Measurements from ENCODE around the gene FXN.
"Not testable (repeated sequence)": the region's sequence is repeated elsewhere in the genome, so short reads cannot be mapped to it uniquely, and the experiment has no call there.

The FXN gene

DNA sequence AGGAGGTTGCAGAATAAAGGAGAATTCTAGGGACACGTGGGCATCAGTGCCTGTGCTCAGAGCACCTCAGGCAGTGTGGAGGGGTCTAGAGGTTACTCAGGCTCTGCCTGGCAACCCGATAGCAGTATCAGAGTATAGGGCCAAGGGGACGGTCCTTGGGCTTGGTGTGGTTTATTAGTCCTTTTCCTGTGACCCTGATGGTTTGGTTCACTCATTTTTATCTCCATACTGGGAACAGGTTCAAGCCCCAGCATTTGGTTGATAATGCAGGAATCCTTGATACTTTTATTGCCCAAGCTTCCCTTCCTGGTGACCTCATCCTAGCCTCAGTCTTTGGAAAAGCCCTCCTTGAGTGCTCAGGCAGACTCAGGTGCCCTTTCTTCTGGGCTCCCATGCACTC lies 35.5 kb downstream of the FXN start:
- no peak for DNase-seq

DNA sequence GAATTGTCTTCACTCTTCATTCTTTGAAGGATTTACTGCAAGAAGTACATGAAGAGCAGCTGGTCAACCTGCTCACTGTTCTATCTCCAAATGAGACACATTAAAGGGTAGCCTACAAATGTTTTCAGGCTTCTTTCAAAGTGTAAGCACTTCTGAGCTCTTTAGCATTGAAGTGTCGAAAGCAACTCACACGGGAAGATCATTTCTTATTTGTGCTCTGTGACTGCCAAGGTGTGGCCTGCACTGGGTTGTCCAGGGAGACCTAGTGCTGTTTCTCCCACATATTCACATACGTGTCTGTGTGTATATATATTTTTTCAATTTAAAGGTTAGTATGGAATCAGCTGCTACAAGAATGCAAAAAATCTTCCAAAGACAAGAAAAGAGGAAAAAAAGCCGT lies 37.6 kb downstream of the FXN start:
- DNase-seq = no peak

DNA sequence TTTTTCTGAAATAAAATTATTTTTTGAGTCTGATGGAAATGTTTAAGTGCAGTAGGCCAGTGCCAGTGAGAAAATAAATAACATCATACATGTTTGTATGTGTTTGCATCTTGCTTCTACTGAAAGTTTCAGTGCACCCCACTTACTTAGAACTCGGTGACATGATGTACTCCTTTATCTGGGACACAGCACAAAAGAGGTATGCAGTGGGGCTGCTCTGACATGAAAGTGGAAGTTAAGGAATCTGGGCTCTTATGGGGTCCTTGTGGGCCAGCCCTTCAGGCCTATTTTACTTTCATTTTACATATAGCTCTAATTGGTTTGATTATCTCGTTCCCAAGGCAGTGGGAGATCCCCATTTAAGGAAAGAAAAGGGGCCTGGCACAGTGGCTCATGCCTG lies 39.2 kb downstream of the FXN start:
- no peak for DNase-seq

- DNase-seq = no peak
Measured at GRCh38 chr9:69076550-69076949, 41.0 kb downstream of the FXN start.

DNA sequence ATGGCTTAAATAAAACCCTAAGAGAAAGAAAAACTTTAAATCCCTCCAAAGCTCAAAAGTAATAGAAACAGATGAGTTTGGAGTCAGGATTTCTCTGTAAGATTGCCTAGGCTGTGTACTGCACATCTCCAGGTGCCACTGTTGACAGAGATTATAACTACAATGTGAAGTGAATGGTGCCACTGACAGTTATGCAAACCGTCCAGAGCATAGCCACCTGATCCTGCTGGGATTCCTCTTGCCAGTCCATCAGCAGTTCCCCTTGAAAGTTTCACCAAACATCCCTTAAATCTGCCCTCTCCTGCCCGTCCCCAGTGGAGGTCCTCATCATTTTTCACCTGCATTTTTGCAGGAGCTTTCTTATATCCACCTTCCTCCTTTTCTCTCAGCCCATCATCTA lies 42.5 kb downstream of the FXN start:
- no peak for DNase-seq

DNA sequence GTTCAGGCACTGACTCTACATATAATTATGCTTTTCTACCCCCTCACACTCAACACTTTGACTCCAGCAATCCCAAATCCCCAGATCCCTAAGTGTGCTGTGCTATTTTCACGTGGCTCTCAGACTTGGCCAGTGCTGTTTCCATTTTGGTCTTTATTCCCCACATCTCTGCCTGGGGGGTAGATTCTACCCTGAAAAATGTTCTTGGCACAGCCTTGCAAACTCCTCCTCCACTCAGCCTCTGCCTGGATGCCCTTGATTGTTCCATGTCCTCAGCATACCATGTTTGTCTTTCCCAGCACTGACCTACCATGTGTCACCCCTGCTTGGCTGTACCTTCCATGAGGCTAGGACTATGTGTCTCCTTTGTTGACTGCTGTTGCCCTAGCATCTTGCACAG lies 43.0 kb downstream of the FXN start:
- no peak for DNase-seq

GRCh38 chr9:69079186-69079585 lies 43.6 kb downstream of the FXN start:
- no peak for DNase-seq

- no peak for DNase-seq
Measured at GRCh38 chr9:69081261-69081660, 45.7 kb downstream of the FXN start.

DNA sequence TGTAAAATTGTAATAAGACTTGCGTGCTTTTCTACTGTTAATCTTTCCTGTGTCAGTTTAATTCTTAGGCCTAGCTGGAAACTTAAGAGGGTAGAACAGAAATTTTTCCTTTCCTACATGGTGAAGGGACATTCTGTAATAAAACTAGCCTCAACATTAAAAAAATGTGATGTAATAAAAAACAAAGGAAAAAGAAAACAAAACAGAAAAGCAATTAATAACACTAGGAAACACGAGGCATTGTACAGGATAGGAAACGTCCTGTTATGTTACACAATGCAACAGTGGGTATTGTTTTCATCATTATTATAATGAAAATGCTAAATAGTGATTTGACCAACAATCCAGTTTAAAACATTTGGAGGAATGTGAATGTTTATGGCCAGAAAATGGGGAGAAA lies 47.8 kb downstream of the FXN start:
- no peak for DNase-seq

DNA sequence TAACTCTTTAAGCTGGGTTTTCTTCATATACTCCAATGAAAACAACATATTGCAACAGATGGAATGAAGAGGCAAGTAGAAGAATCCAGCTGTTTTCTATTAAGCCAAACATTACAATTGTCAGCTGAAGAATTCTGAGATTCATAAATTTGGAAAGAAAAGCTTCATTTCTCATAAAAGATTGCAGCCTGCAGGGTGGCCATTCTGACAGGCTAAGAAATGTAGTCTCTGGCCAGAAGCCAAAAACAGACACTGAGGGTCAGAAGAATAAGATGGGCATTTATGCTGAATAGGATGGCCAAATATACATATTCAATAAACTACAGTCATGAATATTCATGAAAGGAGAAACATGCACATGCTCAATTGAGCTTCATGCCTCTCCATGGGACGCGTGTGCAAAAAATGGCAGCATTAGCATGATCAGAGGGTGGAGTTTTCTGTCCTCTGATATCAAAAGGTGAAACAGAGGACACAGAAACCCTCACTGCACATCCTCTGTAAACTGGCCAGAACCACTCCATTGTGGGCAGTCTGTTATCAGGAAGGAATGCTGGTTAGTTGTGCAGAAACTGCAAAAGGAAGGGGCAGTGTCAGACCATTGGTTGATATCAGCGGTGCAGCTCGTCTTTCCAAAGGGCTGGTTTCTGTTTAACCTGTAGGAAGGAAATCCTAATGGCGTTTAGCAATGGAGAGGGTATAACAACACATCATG lies 50.2 kb downstream of the FXN start:
- DNase-seq = no peak

GRCh38 chr9:69086312-69086711 lies 50.8 kb downstream of the FXN start:
- no peak for DNase-seq

DNA sequence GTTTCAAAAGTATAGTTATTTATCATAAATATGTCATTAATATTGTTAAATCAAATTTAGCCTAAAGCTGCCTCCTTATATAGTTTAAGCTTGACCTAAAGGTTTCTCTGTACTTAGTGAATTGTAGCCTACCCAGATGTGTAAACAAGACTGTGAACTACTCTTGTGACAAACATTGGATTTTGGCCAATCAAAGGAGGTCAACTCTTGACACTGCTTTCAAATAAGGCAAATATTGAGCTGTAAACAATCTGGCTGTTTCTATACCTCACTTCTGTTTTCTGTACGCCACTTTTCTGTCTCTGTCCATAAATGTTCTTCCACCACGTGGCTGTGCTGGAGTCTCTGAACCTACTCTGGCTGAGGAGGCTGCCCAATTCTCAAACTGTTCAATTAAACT lies 51.2 kb downstream of the FXN start:
- no peak for DNase-seq

GRCh38 chr9:69089082-69089481 lies 53.5 kb downstream of the FXN start:
- DNase-seq = no peak

- no peak for DNase-seq
Measured at GRCh38 chr9:69089491-69089890, 53.9 kb downstream of the FXN start.

DNA sequence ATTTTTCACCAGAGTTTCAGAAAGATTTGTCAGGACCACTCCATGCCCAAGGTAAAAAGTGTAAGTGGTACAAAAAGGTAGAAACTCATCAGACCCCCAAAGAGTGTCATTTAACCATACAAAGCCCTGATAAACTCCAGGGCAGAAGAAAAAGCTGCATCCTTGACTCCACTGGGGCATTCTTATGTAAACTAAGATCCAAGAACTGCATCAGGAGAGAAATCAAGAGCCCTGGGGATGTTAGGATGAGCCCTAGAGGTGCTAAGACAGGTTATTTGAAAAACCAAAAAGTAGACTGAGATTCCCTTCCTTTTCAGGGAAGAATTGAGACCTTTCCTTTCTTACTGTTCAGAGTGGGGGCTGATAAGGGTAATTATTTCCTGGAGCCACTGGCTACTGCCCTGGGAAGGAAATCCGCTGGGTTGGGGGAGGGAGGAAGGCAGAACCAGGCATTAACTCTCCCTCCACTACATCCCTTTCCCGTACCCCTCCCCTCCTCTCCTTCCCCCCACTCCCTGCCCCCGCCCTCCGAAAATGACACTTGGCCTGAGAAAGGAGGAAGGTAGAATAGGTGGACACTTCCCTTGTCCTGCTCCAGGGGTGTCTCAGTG lies 54.7 kb downstream of the FXN start:
- DNase-seq = no peak

GRCh38 chr9:69090946-69091345 lies 55.4 kb downstream of the FXN start:
- DNase-seq = no peak

- no peak for DNase-seq
Measured at GRCh38 chr9:69093471-69094103, 58.0 kb downstream of the FXN start.

DNA sequence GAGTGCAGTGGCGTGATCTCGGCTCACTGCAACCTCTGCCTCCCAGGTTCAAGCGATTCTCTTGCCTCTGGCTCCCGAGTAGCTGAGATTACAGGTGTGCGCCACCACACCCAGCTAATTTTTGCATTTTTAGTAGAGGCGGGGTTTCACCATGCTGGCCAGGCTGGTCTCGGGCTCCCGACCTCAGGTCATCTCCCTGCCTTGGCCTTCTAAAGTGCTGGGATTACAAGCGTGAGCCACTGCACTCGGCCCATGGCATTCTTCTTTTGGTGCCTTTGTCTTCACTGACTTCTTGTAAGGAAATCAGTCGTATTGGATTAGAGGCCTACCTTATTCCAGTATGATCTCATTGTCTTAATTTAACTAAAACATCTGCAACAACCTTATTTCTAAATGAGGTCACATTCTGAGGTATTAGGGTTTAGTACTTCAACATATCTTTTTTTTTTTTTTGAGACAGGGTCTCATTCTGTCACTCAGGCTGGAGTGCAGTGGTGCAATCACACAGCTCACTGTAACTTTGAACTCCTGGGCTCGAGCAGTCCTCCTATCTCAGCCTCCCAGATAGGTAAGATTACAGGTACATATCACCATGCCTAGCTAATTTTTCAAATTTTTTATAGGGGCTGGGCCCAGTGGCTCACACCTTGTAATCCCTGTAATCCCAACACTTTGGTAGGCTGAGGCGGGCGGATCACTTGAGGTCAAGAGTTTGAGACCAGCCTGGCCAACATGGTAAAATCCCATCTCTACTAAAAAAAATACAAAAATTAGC lies 59.0 kb downstream of the FXN start:
- not testable (repeated sequence) for DNase-seq

DNA sequence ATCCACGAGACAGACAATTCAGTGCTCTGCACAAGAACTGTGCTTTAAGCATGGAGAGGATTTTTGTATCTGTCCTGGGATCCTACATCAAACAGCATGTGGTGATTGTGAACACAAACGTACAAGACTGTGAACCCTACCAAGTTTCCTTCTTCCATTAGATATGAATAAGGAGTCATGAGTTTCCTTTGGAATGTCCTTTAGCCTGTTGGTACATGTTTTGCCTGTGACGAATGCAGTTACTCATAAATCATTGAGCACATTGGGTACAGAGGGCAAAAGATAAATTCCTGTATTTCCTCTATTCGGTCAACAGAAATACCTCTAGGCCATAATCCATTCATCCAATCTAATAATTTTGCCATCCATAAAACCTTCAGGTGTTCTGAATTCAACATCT lies 61.5 kb downstream of the FXN start:
- DNase-seq = no peak

- no peak for DNase-seq
Measured at GRCh38 chr9:69097923-69098593, 62.5 kb downstream of the FXN start.

GRCh38 chr9:69103348-69103996 lies 67.9 kb downstream of the FXN start:
- not testable (repeated sequence) for DNase-seq

- no peak for DNase-seq
Measured at GRCh38 chr9:69104830-69105527, 69.4 kb downstream of the FXN start.

Measured in stimulated activated CD4-positive, alpha-beta T cell treated with anti-CD3 and anti-CD28 coated beads, Interleukin-2, amount 100 ng/mL, for 24 hours (primary cell).